Astrocyte (in vitro differentiated cells and primary cell): ENCODE data around the gene GPANK1.

Source experiments
- CTCF ChIP-seq: IDR thresholded peaks from 2 replicates; pipeline ENCODE4 v1.5.1; 2011; ENCODE audit warnings: low read depth, mild to moderate bottlenecking, inconsistent platforms, low read length, moderate library complexity; ENCODE audit not compliant: insufficient read depth
- EZH2 ChIP-seq: IDR thresholded peaks from 2 replicates; pipeline ENCODE4 v1.6.1; 2012; ENCODE audit warnings: mild to moderate bottlenecking, low read length, inconsistent platforms; ENCODE audit not compliant: insufficient read depth

- TF ChIP-seq CTCF = no peak
- no peak for TF ChIP-seq EZH2
Measured at GRCh38 chr6:31666337-31666965, 1.7 kb upstream of the GPANK1 start.
